ENCODE measurements around the gene RUNX1.

GRCh38 chr21:34878940-34879339 is 170.2 kb downstream of the RUNX1 start:
- TF ChIP-seq, protein P1, sequence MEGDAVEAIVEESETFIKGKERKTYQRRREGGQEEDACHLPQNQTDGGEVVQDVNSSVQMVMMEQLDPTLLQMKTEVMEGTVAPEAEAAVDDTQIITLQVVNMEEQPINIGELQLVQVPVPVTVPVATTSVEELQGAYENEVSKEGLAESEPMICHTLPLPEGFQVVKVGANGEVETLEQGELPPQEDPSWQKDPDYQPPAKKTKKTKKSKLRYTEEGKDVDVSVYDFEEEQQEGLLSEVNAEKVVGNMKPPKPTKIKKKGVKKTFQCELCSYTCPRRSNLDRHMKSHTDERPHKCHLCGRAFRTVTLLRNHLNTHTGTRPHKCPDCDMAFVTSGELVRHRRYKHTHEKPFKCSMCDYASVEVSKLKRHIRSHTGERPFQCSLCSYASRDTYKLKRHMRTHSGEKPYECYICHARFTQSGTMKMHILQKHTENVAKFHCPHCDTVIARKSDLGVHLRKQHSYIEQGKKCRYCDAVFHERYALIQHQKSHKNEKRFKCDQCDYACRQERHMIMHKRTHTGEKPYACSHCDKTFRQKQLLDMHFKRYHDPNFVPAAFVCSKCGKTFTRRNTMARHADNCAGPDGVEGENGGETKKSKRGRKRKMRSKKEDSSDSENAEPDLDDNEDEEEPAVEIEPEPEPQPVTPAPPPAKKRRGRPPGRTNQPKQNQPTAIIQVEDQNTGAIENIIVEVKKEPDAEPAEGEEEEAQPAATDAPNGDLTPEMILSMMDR (IDR thresholded peaks at IDR 0.05; ENCODE audit: low read depth, low read length) = no peak
- no peak for TF ChIP-seq MYC (IDR thresholded peaks at IDR 0.05; ENCODE audit: low read depth, low read length)
